K562 (cell line): Measurements from ENCODE around the gene ARHGAP24.

ENCODE experiments used
- CTCF ChIP-seq, 3 experiments: IDR thresholded peaks in 2 of 3; conservative IDR thresholded peaks in 1 of 3; 2 replicates each; pipeline ENCODE4 v1.5.1; 2011 to 2012; ENCODE audit warnings: low read length in 3 of 3, mild to moderate bottlenecking in 3 of 3, control low read depth in 2 of 3, improper control_type of control experiment in 1 of 3, inconsistent platforms in 1 of 3, low read depth in 1 of 3, mixed read lengths in 1 of 3, moderate library complexity in 1 of 3; ENCODE audit not compliant: insufficient read depth in 2 of 3
- E2F6 ChIP-seq, 2 experiments: IDR thresholded peaks; 2 replicates each; pipeline ENCODE4 v1.6.1; 2011; ENCODE audit warnings: borderline replicate concordance in 1 of 2, control low read depth in 1 of 2, low read depth in 1 of 2, low read length in 1 of 2, mild to moderate bottlenecking in 1 of 2, mixed read lengths in 1 of 2, moderate library complexity in 1 of 2; ENCODE audit not compliant: insufficient read depth in 1 of 2, insufficient read length in 1 of 2, poor library complexity in 1 of 2, severe bottlenecking in 1 of 2; ENCODE audit errors: extremely low read depth in 1 of 2
- NR2C1 ChIP-seq, 2 experiments: fragments of 450-650 bp; IDR thresholded peaks; 2 replicates each; pipeline ENCODE4 v1.6.1; 2017; ENCODE audit warnings: mild to moderate bottlenecking in 2 of 2, antibody characterized with exemption in 1 of 2, inconsistent platforms in 1 of 2, missing compliant biosample characterization in 1 of 2, missing genetic modification characterization in 1 of 2
- POLR2A ChIP-seq: fragments of 450-650 bp; conservative IDR thresholded peaks from 2 replicates; pipeline ENCODE4 v1.6.1; 2016
- TCF7 ChIP-seq: sonication (generic); IDR thresholded peaks from 2 replicates; pipeline ENCODE4 v1.6.1; 2016; ENCODE audit warnings: antibody characterized with exemption, borderline replicate concordance
- ZBTB33 ChIP-seq: sonication (generic); formaldehyde crosslinking; IDR thresholded peaks from 2 replicates; pipeline ENCODE4 v1.8.1; 2023; ENCODE audit warnings: mild to moderate bottlenecking, missing genetic modification reagents

- TF ChIP-seq TCF7 (no peak), CTCF (IDR thresholded peaks at IDR 0.05 in 2 of 3, conservative IDR thresholded peaks at IDR 0.05 in 1 of 3; ENCODE audit: insufficient read depth in 2 of 3, low read depth in 1 of 3, low read length in 3 of 3) (no peak), E2F6 (IDR thresholded peaks at IDR 0.05; ENCODE audit: borderline replicate concordance in 1 of 2, extremely low read depth in 1 of 2, insufficient read depth in 1 of 2, insufficient read length in 1 of 2, low read depth in 1 of 2, low read length in 1 of 2, poor library complexity in 1 of 2, severe bottlenecking in 1 of 2) (no peak), ZBTB33 (CRISPR knock-in tag) (no peak), NR2C1 (IDR thresholded peaks at IDR 0.05) (no peak), NR2C1 (tag; IDR thresholded peaks at IDR 0.05) (no peak), POLR2A (no peak)
Measured at GRCh38 chr4:86011117-86011516, 536.2 kb downstream of the ARHGAP24 start.
